Measurements from ENCODE around the gene PAFAH1B2.

GRCh38 chr11:117160826-117161225 lies 16.7 kb downstream of the PAFAH1B2 start:
- no peak for TF ChIP-seq EP300 (IDR thresholded peaks at IDR 0.05)
- TF ChIP-seq CTCF (IDR thresholded peaks at IDR 0.05), result no peak
